Endothelial cell of umbilical vein (primary cell): Measurements from ENCODE around the gene SCIMP. TPM values are rescaled to one million over a fixed set of nuclear protein-coding genes. Genes with fewer than 3 reads are reported as not detected.

Source experiments
- BruUV-seq: library from RNA; stranded (reverse); fragments of 400-500 nt; replicated peaks from 2 replicates; lab custom pipeline; 2021; lab: Mats Ljungman, UMichigan
- CTCF ChIA-PET: fragments of 300-600, 350-600 bp; sonication (Branson Sonifier 250); formaldehyde crosslinking; loops from one replicate; lab custom pipeline; 2021; ENCODE audit warnings: antibody characterized with exemption, inconsistent platforms; lab: Charles Lee
- POLR2A ChIA-PET: fragments of 300-600, 350-600 bp; sonication (Branson Sonifier 250); formaldehyde crosslinking; loops from one replicate; lab custom pipeline; 2021; ENCODE audit warnings: antibody characterized with exemption, inconsistent platforms; lab: Charles Lee
- DNase-seq: peaks from one replicate; pipeline ENCODE4 v3.0.0-alpha.2; 2011; ENCODE audit warnings: low read depth, low spot score
- FAIRE-seq: peaks from 2 replicates; lab custom pipeline; 2011; peaks lifted over from hg19 to GRCh38; lab: Jason Lieb, UNC
- H2AFZ ChIP-seq: 2 replicates; pipeline ENCODE4 v1.6.0; 2012; ENCODE audit warnings: low read depth, low read length, control low read depth, inconsistent platforms
- H3K27ac ChIP-seq: 2 replicates; pipeline ENCODE4 v1.5.1; 2011; ENCODE audit warnings: low read depth, mild to moderate bottlenecking, control low read depth, low read length, moderate library complexity; ENCODE audit not compliant: insufficient read depth
- H3K27me3 ChIP-seq, 2 experiments: 2 replicates each; pipeline versions ENCODE4 v1.6.0 to v1.6.1; 2011; ENCODE audit warnings: low read length in 2 of 2, mixed read lengths in 1 of 2; ENCODE audit not compliant: control insufficient read depth in 2 of 2, insufficient read depth in 2 of 2
- H3K36me3 ChIP-seq, 2 experiments: 2 replicates in 1 of 2; 3 replicates in 1 of 2; pipeline ENCODE4 v1.5.1; 2011; ENCODE audit warnings: low read length in 2 of 2, mild to moderate bottlenecking in 1 of 2, moderate library complexity in 1 of 2; ENCODE audit not compliant: control insufficient read depth in 2 of 2, insufficient read depth in 2 of 2; ENCODE audit errors: extremely low read depth in 1 of 2
- H3K4me1 ChIP-seq: 3 replicates; pipeline ENCODE4 v1.5.1; 2011; ENCODE audit warnings: mild to moderate bottlenecking, low read length; ENCODE audit not compliant: control insufficient read depth, insufficient read depth; ENCODE audit errors: extremely low read depth
- H3K4me2 ChIP-seq: 2 replicates; pipeline ENCODE4 v1.6.1; 2011; ENCODE audit warnings: low read length, control low read depth, mixed read lengths; ENCODE audit not compliant: insufficient read depth
- H3K4me3 ChIP-seq, 3 experiments: fragments of 200-600 bp in 1 of 3; sonication (generic), shearing (Covaris generic) in 1 of 3; replicated peaks in 1 of 3; 2 replicates each; pipeline ENCODE4 v1.5.1; 2011 to 2016; ENCODE audit warnings: control low read depth in 3 of 3, low read length in 3 of 3, mild to moderate bottlenecking in 2 of 3, inconsistent platforms in 1 of 3, low read depth in 1 of 3, moderate library complexity in 1 of 3; ENCODE audit not compliant: insufficient read depth in 1 of 3
- H3K79me2 ChIP-seq: 2 replicates; pipeline ENCODE4 v1.6.0; 2012; ENCODE audit warnings: low read length, inconsistent platforms; ENCODE audit not compliant: control insufficient read depth, insufficient read depth
- H3K9ac ChIP-seq: replicated peaks from 2 replicates; pipeline ENCODE3; 2011; ENCODE audit warnings: low read length, control low read depth; ENCODE audit not compliant: insufficient read depth; ENCODE audit errors: extremely low read depth
- H3K9me1 ChIP-seq: replicated peaks from 3 replicates; pipeline ENCODE4 v1.6.0; 2011; ENCODE audit warnings: mild to moderate bottlenecking, low read length; ENCODE audit not compliant: control insufficient read depth, insufficient read depth; ENCODE audit errors: extremely low read depth
- H3K9me3 ChIP-seq: replicated peaks from 2 replicates; pipeline ENCODE4 v1.5.1; 2012; ENCODE audit warnings: low read length, inconsistent platforms; ENCODE audit not compliant: control insufficient read depth, insufficient read depth
- H4K20me1 ChIP-seq: replicated peaks from 2 replicates; pipeline ENCODE3; 2011; ENCODE audit warnings: mild to moderate bottlenecking, low read length; ENCODE audit not compliant: control insufficient read depth, insufficient read depth; ENCODE audit errors: extremely low read depth
- CTCF ChIP-seq, 2 donors: IDR thresholded peaks; 1 replicate in 1 of 2; 2 replicates in 1 of 2; pipeline ENCODE4 v1.5.1; 2011; ENCODE audit warnings: low read length in 2 of 2, mild to moderate bottlenecking in 2 of 2, moderate library complexity in 2 of 2, control low read depth in 1 of 2, inconsistent platforms in 1 of 2, low read depth in 1 of 2; ENCODE audit not compliant: insufficient read depth in 1 of 2; ENCODE audit errors: extremely low read depth in 1 of 2
- EZH2 ChIP-seq: IDR thresholded peaks from 2 replicates; pipeline ENCODE4 v1.6.1; 2012; ENCODE audit warnings: borderline replicate concordance, low read depth, mild to moderate bottlenecking, moderate library complexity, low read length, inconsistent platforms; ENCODE audit not compliant: severe bottlenecking
- FOS ChIP-seq: IDR thresholded peaks from 2 replicates; pipeline ENCODE4 v1.6.1; 2011; ENCODE audit warnings: mild to moderate bottlenecking, low read length, moderate library complexity, borderline replicate concordance; ENCODE audit not compliant: insufficient read depth
- GATA2 ChIP-seq: IDR thresholded peaks from 2 replicates; pipeline ENCODE4 v1.7.0; 2011; ENCODE audit warnings: low read depth, mild to moderate bottlenecking, moderate library complexity, mixed read lengths, low read length; ENCODE audit not compliant: insufficient read length, insufficient read depth
- JUN ChIP-seq: IDR thresholded peaks from 2 replicates; pipeline ENCODE4 v1.6.1; 2011; ENCODE audit warnings: borderline replicate concordance, low read depth; ENCODE audit not compliant: insufficient read length, insufficient read depth
- MAX ChIP-seq: IDR thresholded peaks from 2 replicates; pipeline ENCODE4 v1.6.1; 2011; ENCODE audit not compliant: insufficient read depth, insufficient read length
- MYC ChIP-seq: IDR thresholded peaks from one replicate; pipeline ENCODE4 v1.6.1; 2011; ENCODE audit warnings: mild to moderate bottlenecking, low read depth, low read length
- POLR2A ChIP-seq: IDR thresholded peaks from 2 replicates; pipeline ENCODE4 v1.6.1; 2012; ENCODE audit warnings: low read depth, mild to moderate bottlenecking, control low read depth, low read length
- POLR2AphosphoS5 ChIP-seq: IDR thresholded peaks from 2 replicates; pipeline ENCODE4 v1.6.1; 2012; ENCODE audit warnings: low read depth, mild to moderate bottlenecking, control low read depth, low read length, moderate library complexity; ENCODE audit not compliant: insufficient read depth
- dilution Hi-C: fragments of 300-500 bp; cut with MboI; formaldehyde crosslinking; loops from one replicate; pipeline ENCODE4 v1.15.0; 2019; ENCODE audit warnings: low sequenced_read_pairs; ENCODE audit not compliant: extremely low pct_ligation_motif_present
- intact Hi-C: fragments of 100-400 bp; cut with micrococcal nuclease; formaldehyde crosslinking; loops from one replicate; pipeline ENCODE4 v1.10.0; 2022
- polyA plus RNA-seq, 4 experiments: library from polyadenylated mRNA; depleted of rRNA in 3 of 4; stranded (reverse) in 3 of 4; unstranded in 1 of 4; fragments of >200 nt; gene quantifications; 2 replicates each; pipeline versions ENCODE4 v1.2.1 to v1.2.3, GENCODE V29; 2011 to 2012; ENCODE audit warnings: missing spikeins in 1 of 4
- total RNA-seq: library from RNA; stranded (reverse); gene quantifications from 2 replicates; pipeline ENCODE4 v1.2.3, GENCODE V29; 2021

SCIMP gene
- total and polyA plus RNA-seq, 2 donors (not counting 3 experiments of a cell fraction or from before 2014, with no cell fraction given): not detected

GRCh38 chr17:5262416-5262991, 27.8 kb upstream of the SCIMP start:
- H3K9me1 ChIP-seq: peaks cover 2% of the 10 kb centered on the region
- no peak overlapping the region for H3K4me3 ChIP-seq
- no peak overlapping the region for H3K9ac ChIP-seq
- ChIA-PET POLR2A (no interaction called here), CTCF (no interaction called here)
- no peak for FAIRE-seq
- no peaks in the 10 kb centered on the region for H4K20me1 ChIP-seq
- H3K4me2 ChIP-seq: no peak overlapping the region
- no peaks in the 10 kb centered on the region for H3K4me1 ChIP-seq
- no peaks in the 10 kb centered on the region for H3K36me3 ChIP-seq
- no peaks in the 10 kb centered on the region for H3K9me3 ChIP-seq
- peaks cover 0 to 1% of the 10 kb centered on the region in 2 experiments for H3K27me3 ChIP-seq
- dilution Hi-C loops (no loop called here), intact Hi-C loops (no loop called here)
- no peak overlapping the region for H2AFZ ChIP-seq
- TF ChIP-seq CTCF (IDR thresholded peaks at IDR 0.05; ENCODE audit: extremely low read depth in 1 of 2, insufficient read depth in 1 of 2, low read depth in 1 of 2, low read length in 2 of 2): no peak
- no peak for TF ChIP-seq POLR2A
- no peak for TF ChIP-seq MYC
- no peak for TF ChIP-seq POLR2AphosphoS5
- no peak for TF ChIP-seq EZH2
- no peak for TF ChIP-seq MAX
- TF ChIP-seq FOS: no peak
- TF ChIP-seq GATA2: no peak
- TF ChIP-seq JUN: no peak
- no TSS peak for BruUV-seq
- no peak for DNase-seq
- no peak overlapping the region for H3K27ac ChIP-seq
- no peaks in the 10 kb centered on the region for H3K79me2 ChIP-seq
